GM12865 (cell line): ENCODE measurements around the gene KANSL1.

Experiments used
- DNase-seq: peaks from one replicate; pipeline ENCODE4 v3.0.0; 2010; ENCODE audit warnings: low read depth
- H3K4me3 ChIP-seq: 2 replicates; pipeline ENCODE4 v1.5.1; 2011; ENCODE audit warnings: mild to moderate bottlenecking, low read depth, low read length, control low read depth
- TF ChIP-seq, protein P1 (sequence below): IDR thresholded peaks from 2 replicates; pipeline ENCODE4 v1.5.1; 2011; ENCODE audit warnings: low read length, control low read depth, low read depth, inconsistent platforms; ENCODE audit not compliant: insufficient read depth; ENCODE audit errors: missing control alignments

Gene KANSL1

DNA sequence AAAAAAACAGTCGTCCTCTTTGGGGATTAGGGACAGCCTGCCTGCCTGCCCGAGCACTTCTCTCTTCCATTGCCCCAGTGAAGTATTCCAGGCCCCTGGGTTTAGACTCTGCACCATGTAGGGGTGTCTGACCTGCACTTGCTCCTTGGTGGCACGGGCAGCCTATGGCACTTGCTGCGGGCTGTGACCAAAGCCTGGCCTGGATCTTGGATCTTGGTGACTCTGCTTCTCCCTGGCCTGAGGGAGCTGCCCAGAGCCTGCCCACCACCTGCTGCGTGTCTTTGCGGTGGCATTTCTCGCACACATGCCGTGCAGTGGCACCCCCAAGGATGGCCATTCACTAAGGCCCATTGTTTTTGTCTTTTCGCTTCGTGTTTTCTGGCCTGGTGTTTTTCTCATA is 200.3 kb downstream of the KANSL1 start:
- DNase-seq, result no peak
- H3K4me3 ChIP-seq, result no peak overlapping the region
- TF ChIP-seq, protein P1, sequence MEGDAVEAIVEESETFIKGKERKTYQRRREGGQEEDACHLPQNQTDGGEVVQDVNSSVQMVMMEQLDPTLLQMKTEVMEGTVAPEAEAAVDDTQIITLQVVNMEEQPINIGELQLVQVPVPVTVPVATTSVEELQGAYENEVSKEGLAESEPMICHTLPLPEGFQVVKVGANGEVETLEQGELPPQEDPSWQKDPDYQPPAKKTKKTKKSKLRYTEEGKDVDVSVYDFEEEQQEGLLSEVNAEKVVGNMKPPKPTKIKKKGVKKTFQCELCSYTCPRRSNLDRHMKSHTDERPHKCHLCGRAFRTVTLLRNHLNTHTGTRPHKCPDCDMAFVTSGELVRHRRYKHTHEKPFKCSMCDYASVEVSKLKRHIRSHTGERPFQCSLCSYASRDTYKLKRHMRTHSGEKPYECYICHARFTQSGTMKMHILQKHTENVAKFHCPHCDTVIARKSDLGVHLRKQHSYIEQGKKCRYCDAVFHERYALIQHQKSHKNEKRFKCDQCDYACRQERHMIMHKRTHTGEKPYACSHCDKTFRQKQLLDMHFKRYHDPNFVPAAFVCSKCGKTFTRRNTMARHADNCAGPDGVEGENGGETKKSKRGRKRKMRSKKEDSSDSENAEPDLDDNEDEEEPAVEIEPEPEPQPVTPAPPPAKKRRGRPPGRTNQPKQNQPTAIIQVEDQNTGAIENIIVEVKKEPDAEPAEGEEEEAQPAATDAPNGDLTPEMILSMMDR, result no peak

DNA sequence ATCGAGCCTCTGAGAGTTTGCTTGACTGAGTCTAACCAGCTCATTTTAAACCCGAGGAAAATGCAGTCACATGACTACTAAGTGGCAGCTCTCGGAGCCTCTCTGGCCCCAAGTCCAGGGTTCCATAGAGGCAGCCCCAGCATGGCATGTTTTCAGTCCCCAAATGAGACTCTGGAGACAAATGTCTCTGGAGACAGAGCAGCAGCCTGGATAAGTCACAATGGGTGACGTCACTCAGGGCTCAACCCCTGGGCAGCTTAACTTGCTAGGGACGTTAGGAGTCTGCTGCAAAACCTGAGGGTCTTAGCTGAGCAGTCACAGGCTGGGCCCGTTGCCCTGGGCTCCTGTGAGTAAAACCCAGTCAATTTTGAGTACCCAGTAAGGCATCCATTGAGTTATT is 201.1 kb downstream of the KANSL1 start:
- H3K4me3 ChIP-seq, result no peak overlapping the region
- TF ChIP-seq, protein P1, result no peak
- DNase-seq, result no peak

DNA sequence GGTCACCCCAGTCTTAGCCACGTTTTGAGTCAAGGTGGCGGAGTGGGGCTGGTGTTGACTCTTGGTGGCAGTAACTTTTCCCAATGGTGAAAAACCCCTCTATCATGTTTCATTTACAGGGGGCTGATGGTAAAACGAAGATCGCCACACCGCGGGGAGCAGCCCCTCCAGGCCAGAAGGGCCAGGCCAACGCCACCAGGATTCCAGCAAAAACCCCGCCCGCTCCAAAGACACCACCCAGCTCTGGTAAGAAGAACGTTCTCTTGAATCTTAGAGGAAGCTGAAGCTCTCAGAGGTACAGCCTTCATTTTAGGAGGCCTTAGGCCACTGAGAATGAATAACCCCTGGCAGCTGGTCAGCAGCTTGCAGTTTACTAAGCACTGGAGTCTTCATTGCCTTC is 201.9 kb downstream of the KANSL1 start:
- H3K4me3 ChIP-seq, result no peak overlapping the region
- TF ChIP-seq, protein P1, result no peak

DNA sequence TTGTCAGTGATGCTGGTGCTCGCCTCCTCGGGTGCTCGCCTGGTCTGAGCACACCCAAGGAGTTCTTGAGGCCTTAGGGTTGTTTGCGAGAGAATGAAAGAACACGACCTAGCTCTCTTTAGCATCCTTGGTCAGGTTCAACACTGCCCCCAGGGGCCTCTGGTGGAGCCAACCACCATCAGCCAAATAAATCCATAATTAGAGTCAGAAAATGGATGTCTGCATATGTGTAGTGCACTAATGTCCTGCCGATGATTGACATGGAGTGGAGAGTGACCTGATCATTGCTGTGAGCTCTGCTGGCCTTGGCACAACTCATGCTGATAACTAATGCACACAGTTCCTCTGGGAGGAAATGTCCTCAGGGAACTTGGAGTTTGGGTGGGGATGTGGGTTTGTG is 202.3 kb downstream of the KANSL1 start:
- no peak for DNase-seq
- H3K4me3 ChIP-seq, result no peak overlapping the region
- TF ChIP-seq, protein P1, result no peak

More for the DNA sequence above, 201.9 kb downstream of the KANSL1 start:
- no peak for DNase-seq

DNA sequence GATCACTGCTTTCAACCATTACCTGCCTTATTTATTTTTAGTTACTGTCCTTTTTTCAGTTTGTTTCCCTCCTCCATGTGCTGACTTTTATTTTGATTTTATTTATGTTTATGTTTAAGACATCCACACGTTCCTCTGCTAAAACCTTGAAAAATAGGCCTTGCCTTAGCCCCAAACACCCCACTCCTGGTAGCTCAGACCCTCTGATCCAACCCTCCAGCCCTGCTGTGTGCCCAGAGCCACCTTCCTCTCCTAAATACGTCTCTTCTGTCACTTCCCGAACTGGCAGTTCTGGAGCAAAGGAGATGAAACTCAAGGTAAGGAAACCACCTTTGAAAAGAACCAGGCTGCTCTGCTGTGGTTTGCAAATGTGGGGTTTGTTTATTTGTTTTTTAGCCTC is 203.5 kb downstream of the KANSL1 start:
- H3K4me3 ChIP-seq, result no peak overlapping the region
- no peak for DNase-seq
- TF ChIP-seq, protein P1, result no peak

DNA sequence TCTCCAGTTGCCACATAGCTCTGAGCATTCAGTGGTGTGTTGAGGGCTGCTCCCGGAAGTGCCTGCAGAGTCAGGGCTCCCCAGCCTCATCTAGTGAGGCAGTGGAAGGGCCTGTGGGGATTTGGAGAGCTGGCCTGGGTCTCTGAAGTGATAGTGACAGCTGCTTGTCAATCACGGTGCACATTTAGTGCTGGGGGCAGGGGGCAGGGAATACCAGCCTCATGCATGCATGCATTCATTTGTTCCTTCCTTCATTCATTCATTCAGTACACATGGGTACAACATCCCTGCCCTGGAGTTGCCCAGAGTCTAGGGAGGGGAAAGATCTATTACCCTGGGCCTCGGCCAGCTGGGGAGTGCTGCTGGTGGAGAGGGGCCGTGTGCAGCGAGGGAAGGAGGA is 205.5 kb downstream of the KANSL1 start:
- TF ChIP-seq, protein P1, result no peak
- DNase-seq, result no peak
- H3K4me3 ChIP-seq, result no peak overlapping the region

DNA sequence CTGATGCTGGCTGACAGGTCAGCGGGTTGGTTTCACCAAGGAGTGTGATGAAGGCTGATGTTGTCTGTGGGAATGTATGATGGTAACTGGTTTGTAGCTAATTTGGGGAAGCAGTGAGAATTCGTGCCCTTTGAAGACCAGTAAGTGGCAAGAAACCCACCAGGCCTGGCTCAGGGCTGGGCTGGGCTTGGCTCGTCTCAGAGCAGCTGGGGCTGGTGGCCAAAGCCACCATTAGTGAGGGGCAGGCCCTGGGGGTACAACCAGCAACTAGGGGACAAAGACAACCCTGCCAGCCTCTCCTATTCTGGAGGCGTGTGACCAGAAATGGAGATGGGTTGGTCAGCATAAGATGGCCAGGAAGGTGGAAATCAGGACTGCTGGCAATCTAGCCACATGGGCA is 207.2 kb downstream of the KANSL1 start:
- H3K4me3 ChIP-seq, result no peak overlapping the region
- DNase-seq, result no peak
- TF ChIP-seq, protein P1, result no peak
